Lower leg skin (tissue), 3 donors: ENCODE measurements around the gene PEX6.

Experiments
- POLR2A ChIP-seq, 2 donors: fragments of 450-650 bp; IDR thresholded peaks; one replicate each; pipeline ENCODE4 v1.6.1; 2016 to 2017; ENCODE audit warnings: antibody characterized with exemption in 2 of 2, mild to moderate bottlenecking in 1 of 2, moderate library complexity in 1 of 2
- TF ChIP-seq, protein P1 (sequence below), 3 donors: fragments of 450-650 bp; IDR thresholded peaks; one replicate each; pipeline ENCODE4 v1.5.1; 2016; ENCODE audit warnings: antibody characterized with exemption in 3 of 3, mild to moderate bottlenecking in 3 of 3, moderate library complexity in 2 of 3

DNA sequence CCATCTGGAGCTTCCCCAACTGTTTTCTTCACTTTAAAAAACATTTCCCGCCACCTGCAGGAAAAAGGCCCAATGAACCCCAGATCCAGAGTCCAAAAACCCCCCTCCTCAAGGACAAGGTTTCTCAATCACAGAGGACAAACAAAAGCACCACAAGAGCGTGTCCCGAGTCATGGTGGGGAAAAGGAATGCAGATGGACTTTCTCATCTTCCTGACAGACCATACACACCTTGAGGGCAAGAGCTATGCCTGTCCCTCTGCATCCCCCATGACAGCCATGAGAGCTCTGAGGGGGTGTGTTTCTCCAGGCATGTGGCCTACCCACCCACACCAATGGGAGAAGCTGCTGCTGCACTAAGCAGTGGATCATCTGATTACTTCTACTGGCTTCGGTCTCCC lies 9.0 kb downstream of the PEX6 start:
- TF ChIP-seq, protein P1, sequence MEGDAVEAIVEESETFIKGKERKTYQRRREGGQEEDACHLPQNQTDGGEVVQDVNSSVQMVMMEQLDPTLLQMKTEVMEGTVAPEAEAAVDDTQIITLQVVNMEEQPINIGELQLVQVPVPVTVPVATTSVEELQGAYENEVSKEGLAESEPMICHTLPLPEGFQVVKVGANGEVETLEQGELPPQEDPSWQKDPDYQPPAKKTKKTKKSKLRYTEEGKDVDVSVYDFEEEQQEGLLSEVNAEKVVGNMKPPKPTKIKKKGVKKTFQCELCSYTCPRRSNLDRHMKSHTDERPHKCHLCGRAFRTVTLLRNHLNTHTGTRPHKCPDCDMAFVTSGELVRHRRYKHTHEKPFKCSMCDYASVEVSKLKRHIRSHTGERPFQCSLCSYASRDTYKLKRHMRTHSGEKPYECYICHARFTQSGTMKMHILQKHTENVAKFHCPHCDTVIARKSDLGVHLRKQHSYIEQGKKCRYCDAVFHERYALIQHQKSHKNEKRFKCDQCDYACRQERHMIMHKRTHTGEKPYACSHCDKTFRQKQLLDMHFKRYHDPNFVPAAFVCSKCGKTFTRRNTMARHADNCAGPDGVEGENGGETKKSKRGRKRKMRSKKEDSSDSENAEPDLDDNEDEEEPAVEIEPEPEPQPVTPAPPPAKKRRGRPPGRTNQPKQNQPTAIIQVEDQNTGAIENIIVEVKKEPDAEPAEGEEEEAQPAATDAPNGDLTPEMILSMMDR (IDR thresholded peaks at IDR 0.05) = no peak
- TF ChIP-seq POLR2A (IDR thresholded peaks at IDR 0.05) = no peak
